HCT116 (cell line): ENCODE data around the gene ZNF316. TPM values are rescaled to one million over a fixed set of nuclear protein-coding genes. Genes with fewer than 3 reads are reported as not detected.

Experiments
- ATAC-seq: fragments of 200-7000 bp; cut with Tn5 transposase; 2 replicates; pipeline ENCODE4 v1.9.1; 2020; ENCODE audit warnings: mild to moderate bottlenecking, moderate library complexity
- BruUV-seq: library from RNA; stranded (reverse); fragments of 400-500 nt; replicated peaks from 2 replicates; lab custom pipeline; 2021; lab: Mats Ljungman, UMichigan
- CTCF ChIA-PET: fragments of 300-600 bp; sonication (Branson Sonifier 250); formaldehyde crosslinking; loops from one replicate; lab custom pipeline; 2021; ENCODE audit warnings: antibody characterized with exemption; lab: Charles Lee
- POLR2A ChIA-PET: fragments of 300-600, 350-600 bp; sonication (Branson Sonifier 250); formaldehyde crosslinking; loops from one replicate; lab custom pipeline; 2021; ENCODE audit warnings: antibody characterized with exemption; lab: Charles Lee
- RAD21 ChIA-PET, 2 experiments: fragments of 300-600 bp; sonication (Branson Sonifier 250); formaldehyde crosslinking; loops; one replicate each; lab custom pipeline; 2023; ENCODE audit warnings: low total read pairs in 2 of 2; ENCODE audit not compliant: uncharacterized antibody in 2 of 2, unreplicated experiment in 2 of 2, low non-redundant PET in 1 of 2; lab: Charles Lee
- DNase-seq: peaks from one replicate; pipeline ENCODE4 v3.0.0-alpha.2; 2010; ENCODE audit warnings: low read depth, low spot score
- H2AFZ ChIP-seq: fragments of 200-600 bp; shearing (Covaris generic), sonication (generic); 2 replicates; pipeline ENCODE4 v1.6.1; 2017; ENCODE audit warnings: low read depth, mixed run types, mixed read lengths, antibody characterized with exemption, low read length; ENCODE audit not compliant: poor library complexity, severe bottlenecking
- H3K27ac ChIP-seq: 2 replicates; pipeline ENCODE4 v1.5.1; 2012; ENCODE audit warnings: low read depth, low read length
- H3K27me3 ChIP-seq: fragments of 200-600 bp; sonication (generic); 2 replicates; pipeline ENCODE4 v1.6.1; 2016; ENCODE audit warnings: mixed run types, low read length, mixed read lengths; ENCODE audit not compliant: insufficient read depth
- H3K36me3 ChIP-seq, 2 experiments: fragments of 200-500 bp in 1 of 2; fragments of 200-600 bp in 1 of 2; sonication (Bioruptor generic) in 1 of 2; sonication (generic) in 1 of 2; 2 replicates each; pipeline versions ENCODE4 v1.5.1 to v1.6.1; 2014 to 2016; ENCODE audit warnings: low read length in 2 of 2, inconsistent platforms in 1 of 2, mixed read lengths in 1 of 2, mixed run types in 1 of 2; ENCODE audit not compliant: insufficient read depth in 2 of 2, control insufficient read depth in 1 of 2
- H3K4me1 ChIP-seq, 2 experiments: fragments of 200-600 bp in 1 of 2; sonication (generic) in 1 of 2; 2 replicates each; pipeline versions ENCODE4 v1.5.1 to v1.6.1; 2012 to 2017; ENCODE audit warnings: low read length in 2 of 2, inconsistent platforms in 1 of 2, mild to moderate bottlenecking in 1 of 2, mixed read lengths in 1 of 2, mixed run types in 1 of 2, moderate library complexity in 1 of 2; ENCODE audit not compliant: insufficient read depth in 2 of 2, control insufficient read depth in 1 of 2
- H3K4me2 ChIP-seq: fragments of 200-600 bp; sonication (generic); 2 replicates; pipeline ENCODE4 v1.6.1; 2017; ENCODE audit warnings: mixed run types, low read length, mixed read lengths
- H3K4me3 ChIP-seq, 2 experiments: fragments of 200-600 bp in 1 of 2; sonication (generic) in 1 of 2; replicated peaks in 1 of 2; 2 replicates each; pipeline ENCODE4 v1.5.1; 2011 to 2016; ENCODE audit warnings: low read length in 2 of 2, control low read depth in 1 of 2, low read depth in 1 of 2, mild to moderate bottlenecking in 1 of 2, mixed read lengths in 1 of 2, mixed run types in 1 of 2
- H3K79me2 ChIP-seq: fragments of 200-600 bp; sonication (generic); 2 replicates; pipeline ENCODE4 v1.6.1; 2017; ENCODE audit warnings: mild to moderate bottlenecking, mixed run types, low read length, moderate library complexity, mixed read lengths; ENCODE audit not compliant: insufficient read depth
- H3K9ac ChIP-seq: fragments of 200-600 bp; sonication (generic); 2 replicates; pipeline ENCODE4 v1.6.1; 2016; ENCODE audit warnings: low read length, mixed read lengths
- H3K9me2 ChIP-seq: fragments of 200-600 bp; sonication (generic), shearing (Covaris generic); 2 replicates; pipeline ENCODE4 v1.6.1; 2017; ENCODE audit warnings: mixed run types, mild to moderate bottlenecking, moderate library complexity; ENCODE audit not compliant: insufficient read depth
- H3K9me3 ChIP-seq, 2 experiments: fragments of 200-500 bp in 1 of 2; fragments of 200-600 bp in 1 of 2; sonication (Bioruptor generic) in 1 of 2; sonication (generic) in 1 of 2; 2 replicates each; pipeline ENCODE4 v1.6.1; 2014 to 2017; ENCODE audit warnings: low read length in 2 of 2, mixed read lengths in 2 of 2, inconsistent platforms in 1 of 2, low read depth in 1 of 2, mild to moderate bottlenecking in 1 of 2, mixed run types in 1 of 2, moderate library complexity in 1 of 2; ENCODE audit not compliant: control insufficient read depth in 1 of 2, insufficient read depth in 1 of 2
- H4K20me1 ChIP-seq: fragments of 200-600 bp; sonication (generic), shearing (Covaris generic); 2 replicates; pipeline ENCODE4 v1.6.1; 2017; ENCODE audit warnings: mixed run types, mild to moderate bottlenecking, moderate library complexity; ENCODE audit not compliant: insufficient read depth
- ATF3 ChIP-seq: IDR thresholded peaks from 2 replicates; pipeline ENCODE4 v1.6.1; 2012
- CBX3 ChIP-seq: IDR thresholded peaks from 2 replicates; pipeline ENCODE4 v1.6.1; 2012; ENCODE audit warnings: low read depth
- CEBPB ChIP-seq: IDR thresholded peaks from 2 replicates; pipeline ENCODE4 v1.6.1; 2012; ENCODE audit warnings: low read depth
- EZH2 ChIP-seq: fragments of 200-600 bp; sonication (generic); IDR thresholded peaks from 2 replicates; pipeline ENCODE4 v1.6.1; 2017; ENCODE audit warnings: antibody characterized with exemption, mixed run types
- EZH2phosphoT487 ChIP-seq: fragments of 200-600 bp; IDR thresholded peaks from 2 replicates; pipeline ENCODE4 v1.6.1; 2018; ENCODE audit warnings: antibody characterized with exemption, borderline replicate concordance
- JUND ChIP-seq: IDR thresholded peaks from 2 replicates; pipeline ENCODE4 v1.6.1; 2012
- MAX ChIP-seq: IDR thresholded peaks from 2 replicates; pipeline ENCODE4 v1.6.1; 2012
- POLR2A ChIP-seq: IDR thresholded peaks from 2 replicates; pipeline ENCODE4 v1.7.0; 2011; ENCODE audit warnings: borderline replicate concordance; ENCODE audit not compliant: insufficient read depth, insufficient read length; ENCODE audit errors: extremely low read depth
- POLR2AphosphoS5 ChIP-seq: IDR thresholded peaks from 2 replicates; pipeline ENCODE4 v1.6.1; 2011; ENCODE audit warnings: mild to moderate bottlenecking, low read depth, low read length, moderate library complexity
- SP1 ChIP-seq: IDR thresholded peaks from 2 replicates; pipeline ENCODE4 v1.6.1; 2012; ENCODE audit warnings: low read depth
- SRF ChIP-seq: IDR thresholded peaks from 2 replicates; pipeline ENCODE4 v1.6.1; 2012; ENCODE audit warnings: low read depth
- YY1 ChIP-seq: IDR thresholded peaks from 2 replicates; pipeline ENCODE4 v1.6.1; 2011; ENCODE audit warnings: low read length, low read depth, moderate library complexity, mild to moderate bottlenecking; ENCODE audit not compliant: insufficient replicate concordance; ENCODE audit errors: extremely low read depth
- ZNF274 ChIP-seq: fragments of 200-500 bp; sonication (Bioruptor generic); IDR thresholded peaks from 2 replicates; pipeline ENCODE4 v1.6.1; 2014; ENCODE audit warnings: mild to moderate bottlenecking, low read depth, low read length, inconsistent platforms
- intact Hi-C: fragments of 100-400 bp; cut with micrococcal nuclease; formaldehyde crosslinking; loops from 2 replicates; pipeline ENCODE4 v1.10.0; 2022
- total RNA-seq: library from RNA; stranded (reverse); gene quantifications from one replicate; pipeline ENCODE4 v1.2.1, GENCODE V29; 2021; ENCODE audit not compliant: unreplicated experiment
- TF ChIP-seq, protein P1 (sequence below), 3 experiments: fragments of 200-600 bp in 1 of 3; sonication (generic) in 1 of 3; IDR thresholded peaks in 2 of 3; conservative IDR thresholded peaks in 1 of 3; 2 replicates each; pipeline ENCODE4 v1.5.1; 2012 to 2017; ENCODE audit warnings: low read depth in 2 of 3, low read length in 2 of 3, antibody characterized with exemption in 1 of 3, borderline replicate concordance in 1 of 3, control low read depth in 1 of 3, mild to moderate bottlenecking in 1 of 3, mixed read lengths in 1 of 3, mixed run types in 1 of 3, moderate library complexity in 1 of 3; ENCODE audit not compliant: insufficient read depth in 1 of 3

Gene ZNF316
- total RNA-seq, 1 experiment from 2014 or later = 25.0 TPM

GRCh38 chr7:6650086-6650485 is 13.0 kb downstream of the ZNF316 start:
- no TSS peak for BruUV-seq
- TF ChIP-seq SP1 = no peak
- no peak for TF ChIP-seq CEBPB
- TF ChIP-seq POLR2AphosphoS5 = no peak
- no peak for TF ChIP-seq YY1
- TF ChIP-seq, all 23 proteins: peak for 0
- ChIA-PET CTCF (no interaction called here), RAD21 (no interaction called here), POLR2A (no interaction called here)
- no peak overlapping the region for H3K9ac ChIP-seq
- H3K9me2 ChIP-seq = no peaks in the 10 kb centered on the region
- DNase-seq (no peak), ATAC-seq (no peak)
- H3K36me3 ChIP-seq = peaks cover 6 to 51% of the 10 kb centered on the region in 2 experiments; a peak in 3 of 4 replicates
- no peak overlapping the region for H2AFZ ChIP-seq
- no peaks in the 10 kb centered on the region for H4K20me1 ChIP-seq
- H3K27me3 ChIP-seq = no peaks in the 10 kb centered on the region
- H3K27ac ChIP-seq = no peak overlapping the region
- H3K4me1 ChIP-seq = no peaks in the 10 kb centered on the region
- peaks cover 6% of the 10 kb centered on the region; the same call in 1 of the 2 replicates for H3K79me2 ChIP-seq
- intact Hi-C loops = no loop called here
- H3K4me3 ChIP-seq = no peak overlapping the region
- no peaks in the 10 kb centered on the region; a peak in 1 of 4 replicates for H3K9me3 ChIP-seq
- no peak overlapping the region for H3K4me2 ChIP-seq

DNA sequence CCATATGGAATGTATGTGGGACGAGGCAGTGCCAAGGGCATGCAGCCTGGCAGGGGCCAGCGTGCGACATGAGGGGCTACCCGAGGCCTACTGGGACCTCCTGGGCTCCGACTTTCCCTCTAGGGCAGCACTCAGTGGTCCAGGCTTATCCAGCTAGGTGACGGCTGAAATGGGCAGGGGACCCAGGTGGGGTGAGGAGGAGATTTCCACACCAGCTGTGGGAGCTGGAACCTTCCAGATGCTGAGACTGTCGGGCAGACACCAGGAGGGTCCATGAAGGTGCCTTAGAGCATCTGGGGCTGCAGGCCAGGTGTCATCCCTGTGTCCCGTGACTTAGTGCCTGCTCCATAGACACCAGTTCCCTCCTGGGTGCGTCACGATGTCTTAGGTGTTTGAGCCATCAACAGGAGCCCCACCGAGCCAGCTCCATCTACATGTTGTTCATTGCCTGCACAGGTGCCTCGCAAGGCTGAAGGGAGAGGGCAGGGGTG is 13.4 kb downstream of the ZNF316 start:
- no peak for ATAC-seq
- RAD21 ChIA-PET = no interaction called here
- H3K4me1 ChIP-seq = no peaks in the 10 kb centered on the region
- no peaks in the 10 kb centered on the region for H3K27me3 ChIP-seq
- H3K9me3 ChIP-seq = no peaks in the 10 kb centered on the region; a peak in 1 of 4 replicates
- H3K9ac ChIP-seq = no peak overlapping the region
- TF ChIP-seq, protein P1, sequence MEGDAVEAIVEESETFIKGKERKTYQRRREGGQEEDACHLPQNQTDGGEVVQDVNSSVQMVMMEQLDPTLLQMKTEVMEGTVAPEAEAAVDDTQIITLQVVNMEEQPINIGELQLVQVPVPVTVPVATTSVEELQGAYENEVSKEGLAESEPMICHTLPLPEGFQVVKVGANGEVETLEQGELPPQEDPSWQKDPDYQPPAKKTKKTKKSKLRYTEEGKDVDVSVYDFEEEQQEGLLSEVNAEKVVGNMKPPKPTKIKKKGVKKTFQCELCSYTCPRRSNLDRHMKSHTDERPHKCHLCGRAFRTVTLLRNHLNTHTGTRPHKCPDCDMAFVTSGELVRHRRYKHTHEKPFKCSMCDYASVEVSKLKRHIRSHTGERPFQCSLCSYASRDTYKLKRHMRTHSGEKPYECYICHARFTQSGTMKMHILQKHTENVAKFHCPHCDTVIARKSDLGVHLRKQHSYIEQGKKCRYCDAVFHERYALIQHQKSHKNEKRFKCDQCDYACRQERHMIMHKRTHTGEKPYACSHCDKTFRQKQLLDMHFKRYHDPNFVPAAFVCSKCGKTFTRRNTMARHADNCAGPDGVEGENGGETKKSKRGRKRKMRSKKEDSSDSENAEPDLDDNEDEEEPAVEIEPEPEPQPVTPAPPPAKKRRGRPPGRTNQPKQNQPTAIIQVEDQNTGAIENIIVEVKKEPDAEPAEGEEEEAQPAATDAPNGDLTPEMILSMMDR (IDR thresholded peaks at IDR 0.05 in 2 of 3, conservative IDR thresholded peaks at IDR 0.05 in 1 of 3; ENCODE audit: borderline replicate concordance in 1 of 3, insufficient read depth in 1 of 3, low read depth in 2 of 3, low read length in 2 of 3) = no peak
- TF ChIP-seq POLR2A (no peak), SRF (no peak), YY1 (no peak), MAX (no peak), EZH2 (no peak), POLR2AphosphoS5 (no peak), CBX3 (no peak), EZH2phosphoT487 (no peak), JUND (no peak), ATF3 (no peak), ZNF274 (no peak), CEBPB (no peak)
- TF ChIP-seq, all 23 proteins: peak for 0
- CTCF ChIA-PET = no interaction called here
- no peak for DNase-seq
- Histone ChIP-seq H4K20me1 (no peaks in the 10 kb centered on the region), H2AFZ (no peak overlapping the region), H3K36me3 (peaks cover 6 to 49% of the 10 kb centered on the region in 2 experiments; a peak in 3 of 4 replicates), H3K4me2 (no peak overlapping the region), H3K27ac (no peak overlapping the region), H3K4me3 (no peak overlapping the region), H3K79me2 (peaks cover 6% of the 10 kb centered on the region; the same call in 1 of the 2 replicates), H3K9me2 (no peaks in the 10 kb centered on the region)
- POLR2A ChIA-PET = no interaction called here
- intact Hi-C loops = no loop called here
- BruUV-seq = no TSS peak
